Measurements from ENCODE around the gene HSPG2.
"Not testable (repeated sequence)": the region's sequence is repeated elsewhere in the genome, so short reads cannot be mapped to it uniquely, and the experiment has no call there.

HSPG2 gene

GRCh38 chr1:21931171-21932093 lies 5.7 kb downstream of the HSPG2 start:
- no peak for DNase-seq

- DNase-seq, result no peak
These were observed 6.4 kb downstream of the HSPG2 start for GRCh38 chr1:21930629-21931170.

GRCh38 chr1:21930080-21930571 lies 7.0 kb downstream of the HSPG2 start:
- DNase-seq, result no peak

GRCh38 chr1:21927533-21928237 lies 9.4 kb downstream of the HSPG2 start:
- no peak for DNase-seq

- DNase-seq, result no peak
These were observed 10.1 kb downstream of the HSPG2 start for GRCh38 chr1:21926814-21927532.

GRCh38 chr1:21926065-21926464 lies 11.0 kb downstream of the HSPG2 start:
- no peak for DNase-seq

GRCh38 chr1:21925334-21925940 lies 11.7 kb downstream of the HSPG2 start:
- no peak for DNase-seq

- no peak for DNase-seq
These were observed 12.6 kb downstream of the HSPG2 start for GRCh38 chr1:21924503-21925005.

GRCh38 chr1:21922090-21923013 lies 14.8 kb downstream of the HSPG2 start:
- DNase-seq, result no peak

- no peak for DNase-seq
These were observed 15.8 kb downstream of the HSPG2 start for GRCh38 chr1:21921100-21921875.

GRCh38 chr1:21919520-21919919 lies 17.6 kb downstream of the HSPG2 start:
- DNase-seq, result no peak

- not testable (repeated sequence) for DNase-seq
These were observed 19.9 kb downstream of the HSPG2 start for GRCh38 chr1:21917239-21917631.

GRCh38 chr1:21916447-21917238 lies 20.5 kb downstream of the HSPG2 start:
- DNase-seq, result no peak

- no peak for DNase-seq
These were observed 22.1 kb downstream of the HSPG2 start for GRCh38 chr1:21914880-21915640.

GRCh38 chr1:21914450-21914849 lies 22.7 kb downstream of the HSPG2 start:
- DNase-seq, result no peak

GRCh38 chr1:21913763-21914162 lies 23.3 kb downstream of the HSPG2 start:
- DNase-seq, result peak; percentile 9

- DNase-seq, result no peak
These were observed 23.9 kb downstream of the HSPG2 start for GRCh38 chr1:21913258-21913657.

GRCh38 chr1:21912038-21912758 lies 24.9 kb downstream of the HSPG2 start:
- no peak for DNase-seq
